LNCaP clone FGC (cell line): ENCODE results near the gene SIK2.

Experiments
- DNase-seq: peaks from one replicate; pipeline ENCODE4 v3.0.0-alpha.2; 2011; ENCODE audit warnings: low read depth
- H3K4me3 ChIP-seq: 2 replicates; pipeline ENCODE4 v1.5.1; 2011; ENCODE audit warnings: mild to moderate bottlenecking, low read depth, low read length, control low read depth
- TF ChIP-seq, protein P1 (sequence below): IDR thresholded peaks from 2 replicates; pipeline ENCODE4 v1.5.1; 2012; ENCODE audit warnings: mild to moderate bottlenecking; ENCODE audit not compliant: control insufficient read depth, insufficient read depth; ENCODE audit errors: extremely low read depth

SIK2 gene

DNA sequence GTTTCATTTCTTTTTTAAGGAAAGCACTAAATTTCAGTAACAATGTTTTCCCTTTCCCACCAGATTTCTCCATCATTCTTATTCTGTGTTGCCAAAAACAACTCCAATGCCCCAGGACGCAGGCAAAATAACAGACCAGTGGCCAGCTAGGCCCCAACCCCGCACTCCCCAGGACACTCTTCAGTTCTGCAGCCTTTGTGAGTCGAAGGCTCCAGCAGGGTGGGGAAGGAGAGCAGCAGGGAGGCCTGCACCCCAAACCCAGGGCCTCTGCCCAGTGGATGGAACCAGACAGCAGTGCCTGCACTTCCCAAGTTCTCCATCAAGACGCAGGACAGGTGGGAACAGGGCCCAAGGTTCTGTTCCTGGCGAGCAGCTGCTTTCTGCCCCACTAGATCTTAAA is 129.6 kb downstream of the SIK2 start:
- DNase-seq: no peak
- TF ChIP-seq, protein P1, sequence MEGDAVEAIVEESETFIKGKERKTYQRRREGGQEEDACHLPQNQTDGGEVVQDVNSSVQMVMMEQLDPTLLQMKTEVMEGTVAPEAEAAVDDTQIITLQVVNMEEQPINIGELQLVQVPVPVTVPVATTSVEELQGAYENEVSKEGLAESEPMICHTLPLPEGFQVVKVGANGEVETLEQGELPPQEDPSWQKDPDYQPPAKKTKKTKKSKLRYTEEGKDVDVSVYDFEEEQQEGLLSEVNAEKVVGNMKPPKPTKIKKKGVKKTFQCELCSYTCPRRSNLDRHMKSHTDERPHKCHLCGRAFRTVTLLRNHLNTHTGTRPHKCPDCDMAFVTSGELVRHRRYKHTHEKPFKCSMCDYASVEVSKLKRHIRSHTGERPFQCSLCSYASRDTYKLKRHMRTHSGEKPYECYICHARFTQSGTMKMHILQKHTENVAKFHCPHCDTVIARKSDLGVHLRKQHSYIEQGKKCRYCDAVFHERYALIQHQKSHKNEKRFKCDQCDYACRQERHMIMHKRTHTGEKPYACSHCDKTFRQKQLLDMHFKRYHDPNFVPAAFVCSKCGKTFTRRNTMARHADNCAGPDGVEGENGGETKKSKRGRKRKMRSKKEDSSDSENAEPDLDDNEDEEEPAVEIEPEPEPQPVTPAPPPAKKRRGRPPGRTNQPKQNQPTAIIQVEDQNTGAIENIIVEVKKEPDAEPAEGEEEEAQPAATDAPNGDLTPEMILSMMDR: no peak

DNA sequence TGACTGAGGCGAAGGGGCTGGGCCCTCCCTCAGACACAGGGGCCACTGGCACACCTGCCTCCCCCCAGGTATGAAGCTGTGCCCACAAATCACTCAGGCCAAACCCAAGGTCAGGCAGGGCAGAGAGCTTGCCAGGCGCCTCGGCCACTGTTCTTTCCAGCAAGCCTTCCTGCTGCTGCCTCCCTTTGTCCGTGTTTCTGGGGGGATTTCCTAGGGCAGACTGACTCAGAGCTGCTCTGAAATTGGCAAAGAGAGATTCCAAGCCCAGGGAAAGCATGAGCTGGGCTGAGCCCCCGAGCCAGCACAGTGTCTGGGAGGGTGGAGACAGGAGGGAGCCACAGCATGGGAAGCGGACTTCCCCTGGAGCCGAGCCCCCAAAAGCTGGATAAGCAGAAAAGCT is 130.8 kb downstream of the SIK2 start:
- H3K4me3 ChIP-seq: no peak overlapping the region
- DNase-seq: no peak
- TF ChIP-seq, protein P1: no peak

More for the DNA sequence above, 129.6 kb downstream of the SIK2 start:
- no peak overlapping the region for H3K4me3 ChIP-seq

DNA sequence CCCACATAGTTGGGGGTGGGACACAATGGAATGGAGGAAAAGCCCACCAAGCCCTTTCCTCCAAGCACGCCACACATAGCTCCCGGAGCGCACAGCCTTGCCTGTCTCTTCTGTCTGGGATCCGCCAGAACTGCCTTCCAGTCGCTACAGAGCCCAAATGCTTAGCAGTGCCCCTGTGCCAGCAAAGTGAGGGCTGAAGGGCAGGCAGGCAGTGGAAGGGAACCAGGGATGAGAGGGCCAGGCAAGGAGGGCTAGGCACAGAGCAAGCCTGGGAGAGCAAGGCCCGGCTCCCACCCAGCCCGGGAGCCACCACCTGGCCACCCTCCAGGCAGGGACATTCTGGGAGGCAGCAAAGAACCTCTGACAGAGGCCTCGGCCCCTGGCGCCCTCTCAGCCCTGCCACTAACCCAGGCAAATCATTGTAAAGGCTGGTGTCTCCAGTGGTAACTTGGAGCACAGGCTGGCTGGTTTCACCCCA is 131.4 kb downstream of the SIK2 start:
- no peak overlapping the region for H3K4me3 ChIP-seq
- TF ChIP-seq, protein P1: no peak
- no peak for DNase-seq

DNA sequence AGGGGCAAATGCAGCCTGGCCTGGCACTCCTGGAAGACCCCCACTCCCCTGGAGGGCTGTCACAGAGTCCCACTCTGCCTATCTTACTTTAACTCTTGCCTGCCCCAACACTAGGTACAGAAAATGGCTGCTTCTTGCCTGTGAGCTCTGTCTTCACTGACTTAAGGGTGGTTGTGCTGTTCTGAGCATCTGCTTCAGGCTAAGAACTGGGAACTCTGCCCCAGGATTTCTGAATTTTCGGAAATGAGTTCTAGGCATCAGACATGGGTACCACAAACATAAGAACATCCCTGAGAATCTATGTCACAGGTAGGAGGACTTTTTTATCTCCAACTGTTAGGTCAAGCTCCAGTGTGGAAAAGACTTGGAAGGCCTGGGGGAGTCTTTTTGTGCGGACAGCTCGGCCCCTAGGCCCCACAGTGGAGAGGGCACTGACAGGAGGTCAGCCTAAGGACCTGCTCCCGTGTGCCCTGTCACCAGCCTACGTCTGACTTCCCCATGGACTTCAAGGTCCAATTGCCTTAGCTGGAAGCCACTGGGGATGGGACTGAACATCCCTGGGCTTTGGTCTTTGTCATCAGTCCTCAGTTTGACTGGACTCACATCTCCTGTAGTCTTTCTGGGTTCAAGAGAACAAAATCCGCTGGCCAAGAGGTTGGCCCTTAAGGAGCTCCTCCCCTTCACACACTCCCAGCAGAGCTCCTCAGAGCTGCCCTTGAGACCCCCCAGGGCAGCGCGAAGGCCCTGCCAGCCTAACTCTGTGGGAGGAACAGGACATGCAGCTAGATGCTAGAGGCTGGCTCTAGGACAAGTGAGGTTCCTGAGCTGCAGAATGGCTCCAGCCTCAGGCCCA is 132.1 kb downstream of the SIK2 start:
- no peak for DNase-seq
- peak overlapping the region; percentile 47 for H3K4me3 ChIP-seq
- TF ChIP-seq, protein P1: no peak

DNA sequence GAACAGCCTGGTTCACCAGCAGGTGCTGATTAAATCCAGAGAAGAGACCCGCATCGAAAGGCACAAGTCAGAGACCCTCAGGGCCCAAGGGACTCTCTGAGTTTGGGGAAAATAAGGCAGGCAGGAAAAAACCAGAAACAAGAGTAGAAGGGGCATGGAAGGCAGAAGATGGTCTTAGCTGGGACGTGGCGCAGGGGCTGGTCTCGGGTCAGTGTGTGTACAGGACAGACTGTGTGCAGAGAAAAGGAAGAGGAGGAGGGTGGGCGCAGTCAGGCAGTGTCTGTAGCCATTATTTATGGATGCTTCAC is 132.7 kb downstream of the SIK2 start:
- peak overlapping the region; percentile 47 for H3K4me3 ChIP-seq
- TF ChIP-seq, protein P1: no peak
- no peak for DNase-seq

GRCh38 chr11:111735262-111736116 is 133.2 kb downstream of the SIK2 start:
- peak; percentile 93 for DNase-seq
- TF ChIP-seq, protein P1: no peak
- peak overlapping the region; percentile 47 for H3K4me3 ChIP-seq
